Measurements from ENCODE around the gene TMX3.

- TF ChIP-seq CTCF (IDR thresholded peaks at IDR 0.05) (no peak), POLR2A (IDR thresholded peaks at IDR 0.05) (no peak)
Measured at GRCh38 chr18:68627812-68628211, 87.1 kb downstream of the TMX3 start.

Data from thyroid gland (tissue), 4 donors.